GM10266 (cell line): ENCODE measurements around the gene ZCCHC24.

Source experiments
- DNase-seq: peaks from one replicate; pipeline ENCODE4 v3.0.0; 2012; ENCODE audit errors: extremely low spot score
- TF ChIP-seq, protein P1 (sequence below): IDR thresholded peaks from 2 replicates; pipeline ENCODE4 v1.5.1; 2012; ENCODE audit warnings: mild to moderate bottlenecking, low read depth; ENCODE audit not compliant: control insufficient read depth, insufficient read depth; ENCODE audit errors: missing control alignments

ZCCHC24 gene

DNA sequence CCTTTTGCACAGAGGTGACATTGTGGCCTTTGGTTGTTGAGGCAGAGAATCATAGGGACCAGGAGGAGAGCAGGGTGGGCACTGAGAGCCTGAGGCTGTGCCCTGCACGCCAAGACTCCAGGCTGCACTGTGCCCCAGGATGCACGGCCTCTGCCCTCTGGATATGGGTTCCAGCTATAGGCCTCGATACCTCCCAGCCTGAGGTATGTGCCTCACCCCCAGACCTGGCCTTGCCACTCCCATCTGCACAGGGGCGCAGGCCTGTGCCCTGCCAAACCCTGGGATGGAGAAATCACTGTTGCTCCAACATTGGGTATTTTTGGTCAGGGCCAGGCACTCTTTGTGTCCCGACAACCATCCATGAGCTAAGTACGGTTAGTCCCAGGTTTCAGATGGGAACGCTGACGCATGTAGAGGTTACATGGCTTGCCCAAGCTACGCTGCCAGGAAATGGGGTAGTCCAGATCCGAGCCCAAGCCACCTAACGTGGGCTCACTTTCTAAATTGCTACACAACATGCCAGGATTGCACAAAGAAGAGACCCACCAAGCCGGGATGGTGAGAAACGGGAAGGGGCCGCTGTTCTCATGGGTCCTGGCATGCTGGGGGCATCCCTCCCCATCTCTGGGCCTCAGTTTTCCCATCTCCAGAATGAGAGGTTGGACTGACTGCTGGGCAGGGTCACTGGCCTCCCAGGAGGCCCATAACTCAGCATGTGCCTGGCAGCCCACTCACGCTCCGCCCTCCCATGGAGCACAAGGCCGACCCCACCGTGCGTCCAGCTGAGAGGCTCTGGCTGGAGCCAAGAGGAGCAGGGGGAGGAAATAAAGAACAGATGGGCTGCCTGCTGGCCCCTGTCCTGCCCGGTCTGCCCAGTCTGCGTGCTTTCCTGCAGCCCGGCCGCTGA lies 44.2 kb downstream of the ZCCHC24 start:
- no peak for DNase-seq
- TF ChIP-seq, protein P1, sequence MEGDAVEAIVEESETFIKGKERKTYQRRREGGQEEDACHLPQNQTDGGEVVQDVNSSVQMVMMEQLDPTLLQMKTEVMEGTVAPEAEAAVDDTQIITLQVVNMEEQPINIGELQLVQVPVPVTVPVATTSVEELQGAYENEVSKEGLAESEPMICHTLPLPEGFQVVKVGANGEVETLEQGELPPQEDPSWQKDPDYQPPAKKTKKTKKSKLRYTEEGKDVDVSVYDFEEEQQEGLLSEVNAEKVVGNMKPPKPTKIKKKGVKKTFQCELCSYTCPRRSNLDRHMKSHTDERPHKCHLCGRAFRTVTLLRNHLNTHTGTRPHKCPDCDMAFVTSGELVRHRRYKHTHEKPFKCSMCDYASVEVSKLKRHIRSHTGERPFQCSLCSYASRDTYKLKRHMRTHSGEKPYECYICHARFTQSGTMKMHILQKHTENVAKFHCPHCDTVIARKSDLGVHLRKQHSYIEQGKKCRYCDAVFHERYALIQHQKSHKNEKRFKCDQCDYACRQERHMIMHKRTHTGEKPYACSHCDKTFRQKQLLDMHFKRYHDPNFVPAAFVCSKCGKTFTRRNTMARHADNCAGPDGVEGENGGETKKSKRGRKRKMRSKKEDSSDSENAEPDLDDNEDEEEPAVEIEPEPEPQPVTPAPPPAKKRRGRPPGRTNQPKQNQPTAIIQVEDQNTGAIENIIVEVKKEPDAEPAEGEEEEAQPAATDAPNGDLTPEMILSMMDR: no peak

DNA sequence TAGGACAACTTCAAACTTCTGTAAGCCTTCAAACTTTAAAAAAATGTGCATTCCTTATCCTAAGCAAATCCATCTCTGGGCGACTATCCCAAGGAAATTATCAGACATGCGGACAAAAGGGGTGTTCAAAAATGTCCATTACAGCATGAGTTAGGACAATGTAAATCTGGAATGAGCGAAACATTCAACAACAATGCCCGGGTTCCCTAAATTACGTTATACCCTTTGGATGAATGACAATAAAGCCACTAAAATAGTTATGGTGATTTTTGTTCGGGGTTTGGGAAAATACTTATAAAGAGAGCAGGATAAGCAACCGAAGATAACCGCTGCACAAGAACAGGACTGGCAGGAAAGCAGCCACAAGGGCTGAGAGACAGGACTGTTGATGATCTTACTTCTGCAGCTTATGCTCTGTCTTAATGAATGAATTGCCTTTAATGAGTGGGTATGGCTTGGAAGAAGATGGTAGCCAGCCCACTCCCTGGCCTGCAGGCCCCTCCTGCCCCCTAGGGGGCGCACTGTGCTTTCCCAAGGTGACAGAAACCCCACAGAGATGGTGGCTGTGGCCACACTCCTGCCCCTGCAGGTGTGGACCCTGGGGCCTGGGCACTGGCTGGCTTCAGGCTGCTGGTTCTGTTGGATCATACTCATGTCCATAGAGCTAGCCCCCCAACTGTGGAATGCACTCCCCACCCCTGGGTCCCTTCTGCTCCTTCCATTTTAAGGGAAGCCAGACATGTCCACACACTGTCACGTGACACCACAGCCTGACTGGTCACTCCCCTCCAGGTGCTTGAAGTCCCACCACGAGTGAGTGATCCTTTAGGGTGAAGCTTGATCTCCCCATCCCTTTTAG lies 45.0 kb downstream of the ZCCHC24 start:
- TF ChIP-seq, protein P1: peak; percentile 75
- DNase-seq: peak; percentile 79

DNA sequence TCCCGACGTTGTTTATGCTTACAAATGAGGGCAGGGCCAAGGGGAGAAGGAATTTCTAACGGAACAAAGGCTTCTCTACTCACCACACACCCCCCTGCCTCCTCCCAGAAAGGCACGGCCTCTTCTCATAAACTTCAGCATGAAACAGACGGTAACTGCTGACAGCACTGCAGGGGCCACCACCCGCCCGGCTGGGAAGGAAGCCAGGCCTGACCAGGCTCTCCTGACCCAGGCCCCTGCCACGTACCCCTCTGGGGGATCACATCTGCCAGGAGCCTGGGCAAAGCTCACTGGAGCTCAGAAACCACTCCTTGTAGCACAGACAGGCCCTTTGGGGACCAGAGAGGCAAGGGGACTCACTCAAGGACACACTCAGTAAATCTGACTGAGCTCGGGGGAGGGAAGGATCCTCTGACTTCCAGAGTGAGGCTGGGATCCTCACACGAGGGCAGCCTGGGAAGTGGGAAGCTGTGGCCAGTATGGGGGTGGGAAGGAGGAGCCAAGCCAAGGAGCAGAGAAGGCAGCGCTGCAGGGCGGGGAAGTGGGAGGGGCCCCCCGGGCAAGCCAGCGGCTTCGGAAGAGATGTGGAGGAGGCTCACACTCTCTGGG lies 46.1 kb downstream of the ZCCHC24 start:
- no peak for DNase-seq
- TF ChIP-seq, protein P1: no peak

DNA sequence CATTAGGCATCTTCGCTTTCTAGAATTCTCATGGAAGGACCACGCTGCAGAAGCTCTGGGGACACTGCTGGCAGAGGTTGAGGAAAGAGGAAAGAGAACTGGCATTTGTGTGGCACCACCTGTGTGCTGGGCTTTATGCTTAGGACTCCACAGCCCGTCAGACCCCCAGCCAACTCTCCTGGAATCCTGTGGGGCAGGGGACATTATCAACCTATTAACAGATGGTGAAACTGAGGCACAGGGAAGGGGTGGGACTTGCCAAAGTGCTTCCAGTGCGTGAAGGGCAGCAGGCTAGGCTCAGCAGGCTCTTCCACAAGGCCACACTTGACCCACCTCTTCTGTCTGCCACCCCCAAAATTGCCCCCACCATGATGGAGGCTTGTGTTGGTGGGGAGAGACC lies 46.8 kb downstream of the ZCCHC24 start:
- DNase-seq: no peak
- TF ChIP-seq, protein P1: no peak

DNA sequence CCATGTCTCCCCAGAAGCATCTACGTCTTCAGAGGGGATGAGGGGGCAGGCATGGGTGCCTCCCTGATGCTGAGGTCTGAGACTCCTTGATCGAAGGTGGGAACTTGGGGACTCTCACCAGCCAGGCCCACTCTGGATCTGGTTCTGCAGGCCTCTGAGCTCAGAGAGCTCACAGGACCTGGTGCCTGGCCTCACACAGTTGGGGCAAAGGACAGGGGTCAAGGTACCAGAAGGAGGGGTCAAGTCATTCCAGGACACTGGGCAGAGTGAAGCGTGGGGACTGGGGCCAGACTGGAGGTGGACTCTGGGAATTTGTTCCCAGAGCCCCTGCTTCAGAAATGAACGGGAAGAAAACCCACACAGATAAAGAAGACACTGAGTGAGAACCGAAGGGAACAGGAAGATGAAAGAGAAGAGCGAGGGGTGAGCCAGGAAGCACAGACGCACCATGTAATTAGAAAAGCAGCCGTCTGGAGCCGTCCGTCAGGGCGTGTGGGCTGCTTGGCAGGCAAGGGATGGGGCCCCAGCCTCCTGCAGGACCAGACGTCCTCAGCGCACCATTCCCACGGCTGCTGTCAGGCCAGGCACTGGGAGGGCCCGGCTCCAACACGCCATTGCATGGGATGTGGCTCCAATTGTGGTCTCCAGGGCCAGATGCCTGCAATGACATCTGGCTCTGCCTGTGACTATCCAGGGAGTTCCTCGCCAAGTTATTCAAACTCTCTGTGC lies 47.7 kb downstream of the ZCCHC24 start:
- DNase-seq: no peak
- TF ChIP-seq, protein P1: no peak

DNA sequence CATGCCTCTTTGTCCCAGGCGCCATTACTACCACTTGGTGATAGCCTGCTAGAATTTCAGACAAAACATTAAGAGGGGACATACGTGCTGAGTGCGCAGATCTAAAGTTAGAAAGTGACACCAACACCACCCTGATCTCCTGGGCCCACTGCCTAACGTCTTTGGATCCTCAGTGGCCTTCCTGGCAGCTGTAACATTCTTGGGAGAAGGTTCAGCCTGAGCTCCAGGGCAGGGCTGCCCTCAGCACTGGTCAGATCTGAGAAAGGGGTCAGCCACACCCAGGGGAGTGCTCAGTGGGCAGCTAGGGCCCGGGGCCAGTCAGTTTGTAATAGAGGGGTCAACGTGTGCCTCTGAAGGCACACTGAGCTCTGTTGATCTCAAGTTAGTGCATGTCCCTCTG lies 48.4 kb downstream of the ZCCHC24 start:
- no peak for DNase-seq
- TF ChIP-seq, protein P1: no peak
